GM12875 (cell line): ENCODE data around the gene NRL.
"Not testable (repeated sequence)": the region's sequence is repeated elsewhere in the genome, so short reads cannot be mapped to it uniquely, and the experiment has no call there.

Source experiments
- H3K4me3 ChIP-seq: one replicate; pipeline ENCODE4 v1.5.1; 2011; ENCODE audit warnings: low read depth, low read length, control low read depth
- TF ChIP-seq, protein P1 (sequence below): IDR thresholded peaks from 2 replicates; pipeline ENCODE4 v1.5.1; 2011; ENCODE audit warnings: low read depth, mild to moderate bottlenecking, control low read depth, inconsistent platforms, low read length, moderate library complexity, borderline replicate concordance; ENCODE audit not compliant: insufficient read depth

The NRL gene

DNA sequence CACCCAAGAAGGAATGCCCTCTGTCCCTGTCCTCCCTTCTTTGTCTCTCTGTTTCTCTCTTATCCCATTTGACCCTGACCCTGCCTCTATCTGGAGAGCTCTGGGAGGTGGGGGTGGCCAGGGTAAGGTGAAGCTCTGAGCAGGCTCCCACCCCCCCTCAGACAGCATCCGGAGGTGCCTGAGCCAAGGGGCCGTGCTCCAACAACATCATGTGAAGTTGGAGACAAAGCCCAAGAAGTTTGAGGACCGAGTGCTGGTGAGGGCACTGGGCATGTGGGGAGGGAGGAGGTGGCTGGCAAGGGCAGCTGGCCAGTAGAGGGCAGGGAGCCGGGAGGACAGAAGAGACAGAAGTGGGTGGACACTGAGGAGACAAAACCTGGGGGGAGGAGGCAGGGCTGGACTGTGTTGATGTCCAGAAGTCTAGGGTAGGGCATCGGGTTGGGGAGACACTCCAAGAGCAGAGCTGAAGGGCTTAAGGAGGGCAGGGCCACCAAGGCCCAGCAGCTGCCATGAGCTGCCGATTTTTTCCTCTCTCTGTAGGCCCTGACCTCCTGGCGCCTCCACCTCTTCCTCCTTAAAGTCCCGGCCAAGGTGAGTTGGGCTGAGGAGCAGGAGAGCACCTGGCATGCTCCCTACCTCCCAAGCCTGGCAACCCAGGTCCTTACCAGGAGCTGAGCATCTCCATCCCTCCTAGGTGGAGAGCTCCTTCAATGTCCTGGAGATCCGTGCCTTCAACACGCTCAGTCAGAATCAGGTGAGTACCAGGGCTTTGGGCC lies 61.0 kb downstream of the NRL start:
- TF ChIP-seq, protein P1, sequence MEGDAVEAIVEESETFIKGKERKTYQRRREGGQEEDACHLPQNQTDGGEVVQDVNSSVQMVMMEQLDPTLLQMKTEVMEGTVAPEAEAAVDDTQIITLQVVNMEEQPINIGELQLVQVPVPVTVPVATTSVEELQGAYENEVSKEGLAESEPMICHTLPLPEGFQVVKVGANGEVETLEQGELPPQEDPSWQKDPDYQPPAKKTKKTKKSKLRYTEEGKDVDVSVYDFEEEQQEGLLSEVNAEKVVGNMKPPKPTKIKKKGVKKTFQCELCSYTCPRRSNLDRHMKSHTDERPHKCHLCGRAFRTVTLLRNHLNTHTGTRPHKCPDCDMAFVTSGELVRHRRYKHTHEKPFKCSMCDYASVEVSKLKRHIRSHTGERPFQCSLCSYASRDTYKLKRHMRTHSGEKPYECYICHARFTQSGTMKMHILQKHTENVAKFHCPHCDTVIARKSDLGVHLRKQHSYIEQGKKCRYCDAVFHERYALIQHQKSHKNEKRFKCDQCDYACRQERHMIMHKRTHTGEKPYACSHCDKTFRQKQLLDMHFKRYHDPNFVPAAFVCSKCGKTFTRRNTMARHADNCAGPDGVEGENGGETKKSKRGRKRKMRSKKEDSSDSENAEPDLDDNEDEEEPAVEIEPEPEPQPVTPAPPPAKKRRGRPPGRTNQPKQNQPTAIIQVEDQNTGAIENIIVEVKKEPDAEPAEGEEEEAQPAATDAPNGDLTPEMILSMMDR, result no peak
- no peak overlapping the region for H3K4me3 ChIP-seq

DNA sequence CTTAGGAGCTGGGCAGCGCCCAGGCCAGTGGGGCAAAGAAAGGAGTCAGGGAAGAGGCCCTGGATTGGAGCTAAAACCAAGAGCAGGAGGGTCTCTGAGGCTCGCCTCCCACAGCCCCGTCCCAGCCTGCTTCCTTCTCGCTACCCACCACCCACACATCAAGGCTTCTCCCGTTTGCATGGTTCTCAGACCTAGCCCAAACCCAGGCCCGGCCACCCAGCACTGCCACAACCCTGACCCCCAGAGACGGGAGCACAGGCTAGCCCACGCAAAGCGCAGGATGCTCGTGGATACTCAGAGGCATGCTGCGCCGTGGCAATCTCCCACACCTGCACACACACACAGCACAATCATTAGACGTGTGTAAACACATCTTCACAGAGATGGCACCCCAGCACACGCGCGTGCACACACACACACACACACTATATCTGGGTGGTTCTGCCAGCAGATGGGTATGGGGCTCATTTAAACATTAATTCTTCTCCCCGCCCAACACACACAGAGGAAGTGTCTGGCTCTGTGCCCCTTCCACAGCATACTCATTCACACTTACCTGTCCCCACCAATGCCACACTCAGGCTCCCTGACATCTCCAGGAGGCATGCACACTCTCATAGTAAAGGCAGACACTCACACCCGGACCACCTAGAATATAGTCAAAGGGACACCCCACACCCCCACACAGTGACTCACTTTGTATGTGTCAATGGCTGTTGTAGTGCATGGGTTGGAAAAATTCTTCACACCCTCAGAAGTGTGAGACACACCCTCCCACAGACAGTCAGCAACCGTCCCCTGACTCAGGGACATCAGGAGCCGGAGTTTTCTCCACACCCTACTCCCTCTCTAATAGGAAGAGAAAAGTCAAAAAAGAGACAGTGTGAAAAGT lies 61.8 kb downstream of the NRL start:
- no peak overlapping the region for H3K4me3 ChIP-seq
- TF ChIP-seq, protein P1, result no peak

DNA sequence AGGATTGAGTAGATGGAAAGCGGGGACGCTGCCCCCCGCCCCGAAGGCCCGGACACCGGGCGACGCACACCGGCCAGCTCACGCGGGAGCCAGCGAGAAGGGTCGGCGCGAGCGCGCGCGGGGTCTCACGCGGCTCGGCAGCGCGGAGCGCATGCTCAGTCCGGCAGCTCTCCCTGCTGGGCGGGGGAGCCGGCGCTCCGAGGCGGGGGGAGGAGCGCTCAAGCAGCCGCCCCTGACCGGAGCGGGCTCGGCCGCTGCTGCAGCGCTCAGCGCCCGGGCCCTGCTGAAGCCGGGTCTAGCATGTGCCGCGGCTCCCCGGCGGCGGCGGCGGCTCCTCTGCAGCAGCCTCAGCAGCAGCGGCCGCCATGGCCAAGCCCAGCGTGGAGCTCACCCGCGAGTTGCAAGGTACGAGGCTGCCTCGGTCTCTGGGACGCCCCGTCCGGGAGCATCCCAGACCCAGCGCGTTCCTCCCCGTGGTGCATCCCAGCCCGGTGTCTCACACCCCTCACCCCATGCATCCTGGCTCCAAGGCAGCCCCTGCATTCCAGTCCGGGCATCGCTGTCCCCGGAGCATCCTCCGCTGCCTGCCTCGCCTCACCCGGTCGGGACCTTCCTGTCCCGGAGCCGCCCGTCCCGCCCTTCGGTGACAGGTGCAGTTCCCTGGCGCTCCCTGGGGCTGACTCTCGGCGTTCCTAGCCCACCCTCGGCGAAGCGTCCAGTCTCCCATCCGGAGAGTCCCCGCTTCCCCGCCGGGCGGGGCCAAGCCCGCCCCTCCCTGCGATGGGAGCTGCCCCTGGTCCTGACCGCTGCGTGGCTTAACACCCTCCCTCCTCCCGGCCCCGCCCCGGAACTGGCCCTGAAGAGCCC lies 62.7 kb downstream of the NRL start, which contains the start of gene CARMIL3:
Gene CARMIL3, plus strand, starts transcription at position 221 of the 867 bp plus-strand sequence. Its CDS starts 145 bp downstream, at position 366.
- TF ChIP-seq, protein P1, result no peak
- peak within 1 kb of the TSS; percentile 60 for H3K4me3 ChIP-seq

DNA sequence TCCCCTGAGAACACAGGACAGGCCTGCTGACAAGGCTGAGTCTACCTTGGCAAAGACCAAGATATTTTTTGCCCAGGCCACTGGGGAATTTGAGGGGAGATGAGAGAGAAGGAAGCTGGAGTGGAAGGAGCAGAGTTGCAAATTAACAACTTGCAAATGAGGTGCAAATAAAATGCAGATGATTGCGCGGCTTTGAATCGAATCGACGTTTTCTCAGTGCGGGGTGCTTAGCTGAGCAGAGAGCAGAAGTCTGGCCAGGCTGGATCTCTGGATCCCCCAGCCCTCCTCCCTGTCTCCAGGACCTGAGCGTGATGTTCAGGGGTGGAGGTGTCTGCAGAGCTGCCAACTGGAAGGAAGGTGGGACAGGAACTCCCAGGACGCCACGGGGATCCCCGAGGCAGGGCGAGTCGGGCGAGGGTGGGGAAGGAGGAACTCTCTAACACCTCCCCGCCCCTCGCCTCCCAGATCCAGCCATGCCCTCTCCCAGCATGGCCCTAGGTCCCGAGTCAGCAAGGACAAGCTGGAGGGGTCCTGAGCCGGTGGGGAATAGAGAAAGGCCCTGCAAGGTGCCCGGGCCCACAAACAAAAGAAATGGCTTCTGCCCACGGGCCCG lies 63.5 kb downstream of the NRL start:
- H3K4me3 ChIP-seq, result peak overlapping the region; percentile 60
- TF ChIP-seq, protein P1, result no peak

DNA sequence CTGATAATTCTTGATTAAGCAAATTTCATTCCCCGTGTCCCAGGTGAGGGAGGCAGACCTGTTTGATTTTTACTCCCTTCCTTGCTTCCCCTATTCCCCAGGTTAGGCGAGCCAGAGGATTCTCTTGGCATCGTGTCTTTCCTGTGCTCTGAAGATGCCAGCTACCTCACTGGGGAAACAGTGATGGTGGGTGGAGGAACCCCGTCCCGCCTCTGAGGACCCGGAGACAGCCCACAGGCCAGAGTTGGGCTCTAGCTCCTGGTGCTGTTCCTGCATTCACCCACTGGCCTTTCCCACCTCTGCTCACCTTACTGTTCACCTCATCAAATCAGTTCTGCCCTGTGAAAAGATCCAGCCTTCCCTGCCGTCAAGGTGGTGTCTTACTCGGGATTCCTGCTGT lies 64.0 kb downstream of the NRL start:
- H3K4me3 ChIP-seq, result not testable (repeated sequence)

DNA sequence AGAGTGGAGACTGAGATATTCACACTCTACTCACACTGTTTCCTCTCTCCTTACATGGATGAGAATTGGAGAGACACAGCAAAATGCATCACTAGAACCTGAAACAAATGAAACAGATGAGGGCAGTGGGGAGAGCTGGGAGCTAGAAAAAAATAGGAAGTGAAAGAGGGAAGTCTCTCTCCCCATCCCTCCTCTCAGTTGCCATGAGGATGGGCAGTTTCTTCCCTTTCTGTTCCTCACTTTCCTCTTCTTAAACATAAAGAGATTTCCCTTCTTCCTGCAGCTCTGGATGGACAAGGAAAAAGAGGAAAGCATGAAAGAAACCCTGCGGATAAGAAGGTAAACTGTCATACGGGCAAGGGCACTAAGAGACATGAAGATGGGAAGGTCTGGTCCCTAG lies 65.7 kb downstream of the NRL start:
- not testable (repeated sequence) for H3K4me3 ChIP-seq

DNA sequence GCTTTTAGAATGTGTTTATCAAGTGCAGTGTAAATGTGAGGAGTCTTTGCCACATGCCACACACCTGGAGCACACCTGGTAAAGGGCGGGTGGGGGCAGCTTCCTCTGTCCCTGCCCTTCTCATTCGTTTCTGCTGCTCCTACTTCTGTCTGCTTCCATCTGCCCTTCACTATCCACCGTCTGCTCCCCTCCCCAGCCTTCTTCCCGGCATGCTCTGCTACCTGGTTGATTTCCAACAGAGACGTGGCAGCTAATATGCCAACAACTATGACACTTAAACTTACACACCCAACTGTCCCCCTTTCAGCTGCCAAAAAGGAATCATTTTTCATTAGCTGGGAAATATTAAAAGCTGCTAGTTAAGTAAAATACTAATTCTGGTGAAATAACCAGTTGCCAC lies 72.0 kb downstream of the NRL start:
- no peak overlapping the region for H3K4me3 ChIP-seq
- TF ChIP-seq, protein P1, result no peak
